HG03460 (cell line): Measurements from ENCODE around the gene CPSF2.
"Not testable (repeated sequence)": the region's sequence is repeated elsewhere in the genome, so short reads cannot be mapped to it uniquely, and the experiment has no call there.

Experiments used
- ATAC-seq: cut with Tn5 transposase; IDR thresholded peaks from one replicate; pipeline ENCODE4 v1.9.1; 2021; ENCODE audit not compliant: unreplicated experiment

CPSF2 gene

GRCh38 chr14:92154283-92154942, 32.6 kb downstream of the CPSF2 start:
- ATAC-seq, result no peak

DNA sequence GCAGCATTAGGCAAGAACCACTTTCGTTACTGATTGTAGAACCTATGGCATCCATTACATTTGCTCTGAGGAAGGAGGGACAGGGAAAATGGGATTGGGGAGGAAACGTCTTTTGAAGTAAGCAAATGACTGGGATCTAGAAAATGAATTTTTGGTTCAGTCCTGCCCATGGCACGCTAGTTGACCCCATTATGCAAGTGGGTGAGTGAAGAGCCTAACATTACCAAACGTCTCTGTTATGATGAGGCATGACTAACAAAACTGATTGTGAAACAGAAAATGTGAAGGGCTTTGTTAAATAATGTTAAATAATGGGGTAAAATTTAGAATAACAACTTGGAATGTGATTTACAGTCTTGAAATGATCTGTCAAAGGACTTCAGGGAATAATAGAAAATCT, 38.9 kb downstream of the CPSF2 start:
- ATAC-seq, result no peak

- no peak for ATAC-seq
Measured at GRCh38 chr14:92161521-92161920, 39.8 kb downstream of the CPSF2 start.

DNA sequence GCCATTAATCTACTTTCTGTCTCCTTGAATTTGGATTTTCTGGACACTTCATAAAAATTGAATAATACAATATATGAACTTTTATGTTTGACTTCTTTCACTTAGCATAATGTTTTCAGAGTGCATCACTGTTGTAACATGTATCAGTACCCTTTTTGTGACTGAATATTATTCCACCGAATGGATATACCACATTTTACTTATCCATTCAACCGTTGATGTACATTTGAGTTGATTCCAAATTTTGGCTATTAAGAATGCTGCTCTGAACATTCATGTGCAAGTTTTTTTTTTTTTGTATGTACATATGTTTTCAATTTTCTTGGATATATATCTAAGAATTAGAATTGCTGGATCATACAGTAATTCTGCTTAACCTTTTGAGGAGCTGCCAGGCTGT, 43.2 kb downstream of the CPSF2 start:
- ATAC-seq, result no peak

DNA sequence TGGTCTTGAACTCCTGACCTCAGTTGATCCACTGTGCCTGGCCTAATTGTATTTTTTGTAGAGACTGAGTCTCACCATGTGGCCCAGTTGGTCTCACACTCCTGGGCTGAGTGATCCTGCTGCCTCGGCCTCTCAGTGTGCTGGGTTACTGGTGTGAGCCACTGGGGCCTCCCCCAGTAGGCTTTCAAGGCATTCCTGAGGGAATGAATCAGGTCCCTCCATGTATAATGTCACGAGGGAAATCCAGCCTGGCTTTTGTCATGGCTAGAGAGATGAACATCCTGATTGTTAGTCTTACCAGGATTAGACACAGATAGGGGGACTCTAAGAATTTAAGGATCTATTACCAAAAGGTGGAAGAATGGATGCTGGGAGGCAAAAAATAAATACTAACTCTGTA, 51.9 kb downstream of the CPSF2 start:
- ATAC-seq, result no peak

- ATAC-seq, result no peak
Measured at GRCh38 chr14:92175811-92176210, 54.0 kb downstream of the CPSF2 start.

DNA sequence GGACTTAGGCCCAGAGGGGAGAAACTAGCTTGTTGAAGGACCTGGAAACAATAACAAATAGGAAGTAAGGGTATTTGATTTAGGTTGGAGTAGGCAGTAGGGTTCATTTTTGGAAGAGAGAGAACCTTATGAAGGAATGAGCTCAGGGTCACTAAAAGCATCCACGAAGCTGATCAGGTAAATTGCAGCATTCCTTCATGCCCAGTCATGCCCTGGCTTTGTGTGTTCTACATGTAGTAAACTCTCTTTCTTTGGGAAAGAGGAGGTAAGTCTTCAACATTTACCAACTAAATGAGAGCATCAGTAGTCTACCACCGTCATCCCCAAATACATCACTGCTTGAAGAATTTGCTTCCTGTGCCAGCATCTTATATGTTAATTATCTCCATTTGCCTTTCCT, 54.7 kb downstream of the CPSF2 start:
- no peak for ATAC-seq

DNA sequence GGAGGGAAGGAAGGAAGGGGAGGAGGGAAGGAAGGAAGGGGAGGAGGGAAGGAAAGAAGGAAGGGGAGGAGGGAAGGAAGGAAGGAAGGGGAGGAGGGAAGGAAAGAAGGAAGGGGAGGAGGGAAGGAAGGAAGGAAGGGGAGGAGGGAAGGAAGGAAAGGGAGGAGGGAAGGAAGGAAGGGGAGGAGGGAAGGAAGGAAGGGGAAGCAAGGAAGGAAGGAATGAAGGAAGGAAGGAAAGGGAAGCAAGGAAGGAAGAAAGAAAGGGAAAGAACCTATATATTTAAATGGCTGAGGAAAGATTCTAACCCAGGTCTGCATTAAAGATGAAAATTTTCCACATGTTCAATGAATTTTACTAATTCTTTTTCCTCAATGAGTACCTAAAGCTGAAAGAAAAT, 57.4 kb downstream of the CPSF2 start:
- ATAC-seq, result not testable (repeated sequence)

GRCh38 chr14:92185559-92185958, 63.8 kb downstream of the CPSF2 start:
- no peak for ATAC-seq

DNA sequence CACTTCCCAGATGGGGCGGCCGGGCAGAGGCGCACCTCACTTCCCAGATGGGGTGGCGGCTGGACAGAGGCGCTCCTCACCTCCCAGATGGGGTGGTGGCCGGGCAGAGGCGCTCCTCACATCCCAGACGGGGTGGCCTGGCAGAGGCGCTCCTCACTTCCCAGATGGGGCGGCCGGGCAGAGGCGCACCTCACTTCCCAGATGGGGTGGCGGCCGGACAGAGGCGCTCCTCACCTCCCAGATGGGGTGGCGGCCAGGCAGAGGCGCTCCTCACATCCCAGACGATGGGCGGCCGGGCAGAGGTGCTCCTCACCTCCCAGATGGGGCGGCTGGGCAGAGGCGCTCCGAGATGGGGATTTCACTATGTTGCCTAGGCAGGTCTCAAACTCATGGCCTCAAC, 65.8 kb downstream of the CPSF2 start:
- ATAC-seq, result not testable (repeated sequence)

DNA sequence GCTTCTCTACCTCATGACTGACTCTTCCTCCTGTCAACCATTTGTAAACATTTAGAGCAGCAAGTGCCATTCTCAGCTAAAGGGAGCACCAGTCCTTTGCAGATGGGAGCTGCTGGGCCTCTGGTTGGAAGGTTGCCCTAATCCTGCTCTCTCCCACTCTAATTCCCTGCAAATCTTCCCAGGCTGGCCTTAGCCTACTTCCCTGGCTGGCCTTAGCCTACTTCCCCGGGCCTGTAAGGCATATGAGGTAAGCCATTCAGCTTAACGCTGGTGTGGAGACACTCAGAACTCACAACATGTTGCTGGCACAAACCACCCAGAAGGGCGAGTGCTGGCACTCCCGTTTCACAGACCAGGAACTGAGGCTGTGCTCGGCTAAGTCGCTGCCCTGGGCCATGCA, 69.0 kb downstream of the CPSF2 start:
- no peak for ATAC-seq

DNA sequence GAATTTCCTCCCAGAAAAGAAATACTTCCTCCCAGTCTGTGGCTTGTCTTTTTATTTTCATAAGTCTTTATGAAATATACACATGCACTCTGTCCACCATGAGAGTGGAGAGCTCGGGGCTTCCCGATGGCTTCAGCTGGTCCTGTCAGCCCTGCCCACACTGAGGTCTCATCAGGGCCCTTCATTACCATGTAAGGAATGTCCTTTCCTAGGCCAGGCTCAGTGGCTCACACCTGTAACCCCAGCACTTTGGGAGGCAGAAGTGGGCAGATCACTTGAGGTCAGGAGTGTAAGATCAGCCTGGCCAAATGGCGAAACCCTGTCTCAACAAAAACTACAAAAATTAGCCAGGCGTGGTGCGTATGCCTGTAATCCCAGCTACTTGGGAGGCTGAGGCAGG, 77.0 kb downstream of the CPSF2 start:
- ATAC-seq, result no peak

DNA sequence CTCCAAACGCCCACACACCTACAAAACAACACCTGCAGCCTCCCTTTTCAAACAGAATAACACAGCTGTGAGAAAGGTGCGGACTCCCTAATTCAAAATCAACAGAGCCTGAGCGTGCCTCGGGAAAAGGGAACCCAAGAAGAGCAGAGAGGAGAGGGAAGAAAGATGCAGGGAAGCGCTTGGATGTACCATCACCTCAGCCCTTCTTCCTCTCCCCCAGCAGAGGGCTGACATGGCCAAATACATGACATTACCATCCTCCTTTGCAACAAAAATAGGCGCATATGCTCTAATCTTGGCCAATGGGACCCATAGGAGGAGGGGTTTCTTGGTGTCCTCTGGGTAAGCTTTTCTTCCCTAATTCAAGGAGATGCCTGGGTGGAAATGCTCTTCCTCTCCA, 78.0 kb downstream of the CPSF2 start:
- ATAC-seq, result no peak

DNA sequence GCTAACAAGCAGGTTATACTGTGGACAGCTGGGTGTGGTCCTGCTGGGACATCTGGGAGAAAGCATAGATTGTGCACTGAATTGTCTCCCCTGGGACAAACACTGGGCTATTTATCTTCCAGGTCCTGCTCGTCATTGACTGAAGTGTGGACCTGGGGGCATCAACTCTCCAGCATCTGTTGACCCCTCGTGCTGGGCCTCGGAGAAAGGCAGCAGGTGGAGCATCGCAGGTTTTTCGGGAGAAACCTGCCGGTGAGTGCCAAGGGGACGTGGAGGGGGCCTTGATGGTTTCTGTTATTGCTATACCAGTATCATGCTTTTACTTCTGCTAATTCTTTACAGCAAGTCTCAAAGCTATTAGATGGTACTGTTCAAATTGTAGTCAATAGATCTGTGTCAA, 81.3 kb downstream of the CPSF2 start:
- ATAC-seq, result no peak

DNA sequence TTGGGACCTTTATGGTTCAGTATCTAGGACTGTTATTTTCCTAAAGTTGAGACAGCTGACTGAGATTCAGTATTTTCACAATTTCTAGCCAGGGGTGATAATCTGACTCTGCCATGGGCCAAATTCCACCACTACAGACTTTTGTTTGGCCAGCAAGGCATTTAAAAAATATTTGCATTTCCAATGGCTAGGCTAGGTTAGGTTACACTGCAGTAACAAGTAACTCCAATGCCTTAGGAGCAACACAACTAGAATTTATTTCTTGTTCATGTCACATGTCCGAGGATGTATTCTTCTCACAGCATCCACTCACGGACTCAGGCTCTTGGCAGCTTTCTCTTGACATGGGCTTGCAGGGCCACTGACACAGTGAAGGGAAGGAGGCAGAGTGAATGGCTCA, 83.0 kb downstream of the CPSF2 start:
- ATAC-seq, result no peak

- no peak for ATAC-seq
Measured at GRCh38 chr14:92207012-92207927, 85.5 kb downstream of the CPSF2 start.

DNA sequence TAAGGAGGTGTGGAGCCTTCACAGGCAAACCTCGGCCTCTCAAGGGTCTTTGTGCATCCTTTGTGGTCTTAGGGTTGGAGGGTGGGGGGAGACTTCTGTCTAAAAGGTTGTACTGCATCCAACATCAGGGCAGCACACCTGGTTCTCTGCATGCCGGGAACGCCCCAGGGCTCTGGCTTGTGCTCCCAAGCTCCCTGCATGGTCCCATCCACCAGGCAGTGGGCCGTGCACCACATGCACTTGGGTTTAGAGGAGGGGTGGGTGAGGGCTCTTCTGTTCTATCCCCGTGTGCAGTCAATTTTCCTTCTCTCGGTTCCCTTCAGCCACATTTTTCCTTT, 86.1 kb downstream of the CPSF2 start:
- ATAC-seq, result no peak

DNA sequence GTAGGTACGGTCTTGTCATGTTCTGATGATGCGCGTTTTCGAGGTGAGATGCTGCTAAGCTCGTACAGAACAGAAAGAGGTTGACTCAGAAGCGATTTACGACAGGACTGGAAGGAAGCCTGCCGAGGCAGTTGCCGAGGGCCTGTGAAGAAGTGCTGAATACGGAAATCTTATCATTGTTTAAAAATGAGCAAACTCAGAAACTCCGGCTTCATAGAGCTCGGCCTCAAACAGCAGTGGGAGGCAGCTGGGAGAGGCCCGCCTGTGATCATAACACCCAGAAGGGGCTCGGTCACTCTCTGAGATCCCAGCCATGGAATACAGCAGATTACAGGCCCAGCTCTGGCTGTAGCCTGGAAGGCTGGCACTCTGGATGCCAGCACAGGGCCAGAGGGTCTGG, 87.4 kb downstream of the CPSF2 start:
- no peak for ATAC-seq

GRCh38 chr14:92213125-92213524, 91.4 kb downstream of the CPSF2 start:
- ATAC-seq, result not testable (repeated sequence)

- no peak for ATAC-seq
Measured at GRCh38 chr14:92215579-92215978, 93.8 kb downstream of the CPSF2 start.

GRCh38 chr14:92217936-92218335, 96.2 kb downstream of the CPSF2 start:
- ATAC-seq, result no peak
